A549 treated with Mapracorat at 1 μM for 4 hours (cell line): ENCODE measurements around the gene YPEL5. TPM values are rescaled to one million over a fixed set of nuclear protein-coding genes. Genes with fewer than 3 reads are reported as not detected.

ENCODE experiments used
- total RNA-seq: library from RNA; stranded (reverse); fragments of 200-300 nt; extraction: Qiagen RNA extraction; gene quantifications from 5 replicates; pipeline ENCODE4 v1.2.3, GENCODE V29; 2022

The YPEL5 gene
- 49.2 to 58.5 TPM (median 52.6 TPM) in 5 replicates for total RNA-seq

GRCh38 chr2:30146337-30147195 lies at the start of gene YPEL5:
Gene YPEL5 (plus strand): TSS chr2:30147007. CDS start chr2:30156652, 9,645 bp downstream.

Other genes starting within 250 kb of the YPEL5 start
- not detected in 5 replicates for gene ALK, start 225.4 kb upstream of the YPEL5 start, total RNA-seq
- 93.6 to 157 TPM (median 131 TPM) in 5 replicates for gene LBH, start 84.5 kb downstream of the YPEL5 start, total RNA-seq